Liver (tissue), 9 donors: ENCODE data around the gene MRPL10. TPM values are rescaled to one million over a fixed set of nuclear protein-coding genes. Genes with fewer than 3 reads are reported as not detected.

Experiments
- DNase-seq: peaks from one replicate; pipeline ENCODE4 v3.0.0-alpha.2; 2017; ENCODE audit warnings: low spot score
- H3K27ac ChIP-seq, 2 donors: one replicate each; pipeline ENCODE4 v1.7.0; 2013; ENCODE audit warnings: inconsistent platforms in 2 of 2, low read length in 2 of 2, control low read depth in 1 of 2, low read depth in 1 of 2, mild to moderate bottlenecking in 1 of 2
- H3K27me3 ChIP-seq, 4 donors: one replicate each; pipeline versions ENCODE4 v1.6.1 to v1.7.0; 2013; ENCODE audit warnings: low read length in 3 of 4, inconsistent platforms in 1 of 4, mild to moderate bottlenecking in 1 of 4, moderate library complexity in 1 of 4; ENCODE audit not compliant: control insufficient read depth in 4 of 4, insufficient read depth in 4 of 4
- H3K36me3 ChIP-seq, 4 donors: one replicate each; pipeline versions ENCODE4 v1.6.1 to v1.7.0; 2013; ENCODE audit warnings: low read length in 3 of 4, mild to moderate bottlenecking in 3 of 4, low read depth in 1 of 4, moderate library complexity in 1 of 4; ENCODE audit not compliant: control insufficient read depth in 4 of 4, insufficient read depth in 3 of 4
- H3K4me1 ChIP-seq, 4 donors: one replicate each; pipeline versions ENCODE4 v1.6.1 to v1.7.0; 2013; ENCODE audit warnings: low read length in 3 of 4, mild to moderate bottlenecking in 3 of 4, moderate library complexity in 1 of 4; ENCODE audit not compliant: control insufficient read depth in 4 of 4, insufficient read depth in 4 of 4
- H3K4me3 ChIP-seq, 3 donors: one replicate each; pipeline versions ENCODE4 v1.6.1 to v1.7.0; 2013; ENCODE audit warnings: low read length in 3 of 3, control low read depth in 1 of 3, low read depth in 1 of 3, mild to moderate bottlenecking in 1 of 3
- H3K9ac ChIP-seq, 2 donors: one replicate each; pipeline ENCODE4 v1.7.0; 2013; ENCODE audit warnings: low read length in 2 of 2, mild to moderate bottlenecking in 2 of 2, moderate library complexity in 2 of 2, control low read depth in 1 of 2, low read depth in 1 of 2
- H3K9me3 ChIP-seq, 4 donors: one replicate each; pipeline versions ENCODE4 v1.6.1 to v1.7.0; 2013; ENCODE audit warnings: low read length in 3 of 4; ENCODE audit not compliant: control insufficient read depth in 4 of 4
- ATF3 ChIP-seq: IDR thresholded peaks from 2 replicates; pipeline ENCODE4 v1.6.1; 2016; ENCODE audit warnings: antibody characterized with exemption
- CTCF ChIP-seq: fragments of 150-350 bp; IDR thresholded peaks from 2 replicates; pipeline ENCODE4 v1.5.1; 2017; ENCODE audit warnings: improper control_type of control experiment, low read depth, low read length; ENCODE audit not compliant: missing input control
- EGR1 ChIP-seq, 2 donors: IDR thresholded peaks; 2 replicates each; pipeline ENCODE4 v1.6.1; 2016 to 2018; ENCODE audit warnings: antibody characterized with exemption in 2 of 2, low read depth in 2 of 2
- FOXA1 ChIP-seq: IDR thresholded peaks from 2 replicates; pipeline ENCODE4 v1.6.1; 2016; ENCODE audit warnings: antibody characterized with exemption
- FOXA2 ChIP-seq: IDR thresholded peaks from 2 replicates; pipeline ENCODE4 v1.6.1; 2016; ENCODE audit warnings: antibody characterized with exemption
- GABPA ChIP-seq, 2 donors: IDR thresholded peaks in 1 of 2; conservative IDR thresholded peaks in 1 of 2; 2 replicates each; pipeline ENCODE4 v1.6.1; 2016; ENCODE audit warnings: antibody characterized with exemption in 2 of 2, mild to moderate bottlenecking in 1 of 2, moderate library complexity in 1 of 2
- HNF4A ChIP-seq, 2 donors: conservative IDR thresholded peaks; 2 replicates each; pipeline ENCODE4 v1.6.1; 2016; ENCODE audit warnings: antibody characterized with exemption in 2 of 2, mild to moderate bottlenecking in 2 of 2
- HNF4G ChIP-seq: IDR thresholded peaks from 2 replicates; pipeline ENCODE4 v1.6.1; 2016; ENCODE audit warnings: antibody characterized with exemption
- JUND ChIP-seq, 2 donors: IDR thresholded peaks; 2 replicates each; pipeline ENCODE4 v1.6.1; 2016; ENCODE audit warnings: antibody characterized with exemption in 2 of 2
- MAX ChIP-seq: IDR thresholded peaks from 2 replicates; pipeline ENCODE4 v1.6.1; 2016; ENCODE audit warnings: antibody characterized with exemption
- NR2F2 ChIP-seq: IDR thresholded peaks from 2 replicates; pipeline ENCODE4 v1.6.1; 2016; ENCODE audit warnings: antibody characterized with exemption
- RAD21 ChIP-seq, 2 donors: IDR thresholded peaks; 2 replicates each; pipeline ENCODE4 v1.6.1; 2016; ENCODE audit warnings: antibody characterized with exemption in 2 of 2, mild to moderate bottlenecking in 2 of 2
- REST ChIP-seq: IDR thresholded peaks from 2 replicates; pipeline ENCODE4 v1.6.1; 2016; ENCODE audit warnings: antibody characterized with exemption, mild to moderate bottlenecking
- RXRA ChIP-seq, 2 donors: IDR thresholded peaks; 2 replicates each; pipeline ENCODE4 v1.6.1; 2017 to 2018; ENCODE audit warnings: antibody characterized with exemption in 2 of 2, mild to moderate bottlenecking in 1 of 2
- SP1 ChIP-seq: IDR thresholded peaks from 2 replicates; pipeline ENCODE4 v1.6.1; 2018; ENCODE audit warnings: antibody characterized with exemption, mild to moderate bottlenecking
- TAF1 ChIP-seq: conservative IDR thresholded peaks from 2 replicates; pipeline ENCODE4 v1.6.1; 2016; ENCODE audit warnings: antibody characterized with exemption, mild to moderate bottlenecking
- YY1 ChIP-seq: IDR thresholded peaks from 2 replicates; pipeline ENCODE4 v1.6.1; 2016; ENCODE audit warnings: antibody characterized with exemption, mild to moderate bottlenecking
- ZBTB33 ChIP-seq: IDR thresholded peaks from 2 replicates; pipeline ENCODE4 v1.6.1; 2016; ENCODE audit warnings: antibody characterized with exemption
- WGBS: extraction: QIAGEN DNeasy Blood & Tissue Kit; methylation state at CpG from one replicate; pipeline ENCODE4 v1.1.7; 2013; 5-methylcytosine and 5-hydroxymethylcytosine counted together
- polyA plus RNA-seq, 2 donors: library from polyadenylated mRNA; stranded (reverse) in 1 of 2; unstranded in 1 of 2; fragments of 200-250 nt in 1 of 2; fragments of >200 nt in 1 of 2; fragmentation: Nextera tagmentation in 1 of 2; extraction: Ambion mirVana in 1 of 2; gene quantifications; one replicate each; pipeline versions ENCODE4 v1.2.1 to v1.2.3, GENCODE V29; 2013 to 2015
- total RNA-seq, 2 donors: library from RNA; depleted of rRNA; stranded (reverse); fragments of >200 nt; gene quantifications; one replicate each; pipeline ENCODE4 v1.2.3, GENCODE V29; 2014
- donor health status: healthy.
- donor health status: healthy.
- donor health status: healthy.
- donor health status: healthy.
- donor health status: healthy.

Gene MRPL10
- total and polyA plus RNA-seq, 4 donors: 10.2 to 24.9 (median 12.9) TPM

GRCh38 chr17:47806913-47807255 lies 24.5 kb downstream of the MRPL10 start:
- no peak for TF ChIP-seq FOXA2
- no peak for TF ChIP-seq EGR1 (IDR thresholded peaks at IDR 0.05; ENCODE audit: low read depth in 2 of 2)
- TF ChIP-seq GABPA (IDR thresholded peaks at IDR 0.05 in 1 of 2, conservative IDR thresholded peaks at IDR 0.05 in 1 of 2): no peak
- TF ChIP-seq HNF4A (conservative IDR thresholded peaks at IDR 0.05): no peak
- TF ChIP-seq MAX: no peak
- TF ChIP-seq RAD21 (IDR thresholded peaks at IDR 0.05): no peak
- TF ChIP-seq RXRA (IDR thresholded peaks at IDR 0.05): no peak
- TF ChIP-seq ATF3: no peak
- no peak for TF ChIP-seq REST
- no peak for TF ChIP-seq SP1
- TF ChIP-seq CTCF: no peak
- no peak for TF ChIP-seq FOXA1
- TF ChIP-seq JUND (IDR thresholded peaks at IDR 0.05): no peak
- TF ChIP-seq TAF1: no peak
- no peak for TF ChIP-seq ZBTB33
- TF ChIP-seq NR2F2: no peak
- no peak for TF ChIP-seq HNF4G
- no peak for TF ChIP-seq YY1
- Histone ChIP-seq H3K9ac (no peak overlapping the region), H3K27me3 (no peaks in the 10 kb centered on the region), H3K27ac (no peak overlapping the region), H3K36me3 (peaks cover 0 to 6% (median 1%) of the 10 kb centered on the region in 4 donors), H3K4me3 (no peak overlapping the region), H3K9me3 (no peaks in the 10 kb centered on the region), H3K4me1 (no peaks in the 10 kb centered on the region)
- 92% methylated on average over 9 of the region's 9 CpGs for WGBS
- DNase-seq: no peak
